ENCODE data around the gene ZKSCAN2. TPM values are rescaled to one million over a fixed set of nuclear protein-coding genes. Genes with fewer than 3 reads are reported as not detected.

ZKSCAN2 gene
- total RNA-seq: 5.7 and 6.3 TPM in 2 replicates

DNA sequence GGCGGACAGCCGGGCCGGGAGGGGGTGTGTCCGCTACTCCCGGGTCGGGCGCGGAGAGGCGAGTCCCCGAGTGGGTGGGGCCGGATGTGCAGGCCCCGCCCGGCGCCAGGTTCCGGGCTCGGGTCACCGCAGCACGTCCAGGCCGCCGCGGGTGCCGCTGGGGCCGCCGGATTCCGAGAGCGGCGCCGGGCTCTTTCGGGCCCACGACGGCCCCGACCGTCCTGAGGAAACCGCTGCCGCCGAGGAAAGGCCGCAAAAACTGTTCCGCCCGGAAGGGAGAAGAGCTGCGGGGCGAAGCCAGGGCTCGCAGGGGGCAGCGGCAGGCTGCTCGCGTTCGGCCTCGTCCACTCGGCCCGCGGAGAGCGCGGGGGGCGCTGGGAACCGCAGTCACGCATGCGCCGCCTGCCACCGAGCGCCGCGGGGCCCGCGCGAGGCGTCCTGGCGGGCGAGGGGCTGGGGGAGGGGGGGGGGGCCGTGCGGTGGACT lies at the start of gene ZKSCAN2:
Gene ZKSCAN2, minus strand, starts transcription at position 376 of the 486 bp plus-strand sequence. CDS start 718 bp downstream, outside the sequence.

Other genes starting within 250 kb of the ZKSCAN2 start
- 52.0 and 52.2 TPM in 2 replicates for gene ARHGAP17, start 242.5 kb downstream of the ZKSCAN2 start, total RNA-seq
- gene LCMT1, start 146.1 kb downstream of the ZKSCAN2 start, total RNA-seq: 32.5 and 43.2 TPM in 2 replicates
- gene AQP8, start 40.9 kb downstream of the ZKSCAN2 start, total RNA-seq: not detected in 2 replicates

Measured in articular chondrocyte of knee joint (primary cell).